Tibial nerve (tissue), 4 donors: ENCODE results near the gene DGLUCY. TPM values are rescaled to one million over a fixed set of nuclear protein-coding genes. Genes with fewer than 3 reads are reported as not detected.

Source experiments
- DNase-seq, 2 donors: peaks; one replicate each; pipeline ENCODE4 v3.0.0-alpha.2; 2019; ENCODE audit warnings: low spot score in 2 of 2
- H3K27ac ChIP-seq, 4 donors: fragments of 200-600 bp; sonication (generic) in 3 of 4; one replicate each; pipeline ENCODE4 v1.5.1; 2017 to 2019; ENCODE audit warnings: mild to moderate bottlenecking in 1 of 4
- H3K27me3 ChIP-seq, 2 donors: fragments of 200-600 bp; sonication (generic) in 1 of 2; one replicate each; pipeline versions ENCODE4 v1.5.1 to v1.6.0; 2017 to 2019
- H3K36me3 ChIP-seq, 3 donors: fragments of 200-600 bp; sonication (generic); one replicate each; pipeline ENCODE4 v1.5.1; 2018 to 2019
- H3K4me1 ChIP-seq, 4 donors: fragments of 200-600 bp; sonication (generic) in 3 of 4; one replicate each; pipeline ENCODE4 v1.5.1; 2017 to 2019
- H3K4me3 ChIP-seq, 4 donors: fragments of 200-600 bp; sonication (generic) in 3 of 4; one replicate each; pipeline ENCODE4 v1.5.1; 2017 to 2019; ENCODE audit warnings: mild to moderate bottlenecking in 1 of 4, moderate library complexity in 1 of 4
- H3K9me3 ChIP-seq, 4 donors: fragments of 200-600 bp; sonication (generic) in 3 of 4; one replicate each; pipeline ENCODE4 v1.5.1; 2017 to 2019
- EP300 ChIP-seq, 2 donors: sonication (generic); formaldehyde crosslinking; IDR thresholded peaks; one replicate each; pipeline ENCODE4 v1.6.1; 2017; ENCODE audit warnings: antibody characterized with exemption in 2 of 2, mild to moderate bottlenecking in 1 of 2
- POLR2A ChIP-seq, 2 donors: fragments of 450-650 bp; IDR thresholded peaks; one replicate each; pipeline ENCODE4 v1.6.1; 2017; ENCODE audit warnings: antibody characterized with exemption in 2 of 2, mild to moderate bottlenecking in 2 of 2, moderate library complexity in 2 of 2
- WGBS, 2 donors: methylation state at CpG; one replicate each; pipeline ENCODE4 v1.1.5; 2018; 5-methylcytosine and 5-hydroxymethylcytosine counted together
- total RNA-seq, 4 donors: library from RNA; depleted of rRNA; stranded (reverse); fragments of >200 nt; gene quantifications; one replicate each; pipeline ENCODE4 v1.1.0, GENCODE V29; 2016
- TF ChIP-seq, protein P1 (sequence below), 5 experiments: fragments of 200-600 bp in 3 of 5; fragments of 450-650 bp in 2 of 5; sonication (generic) in 3 of 5; IDR thresholded peaks; one replicate each; pipeline ENCODE4 v1.5.1; 2016 to 2019; ENCODE audit warnings: antibody characterized with exemption in 5 of 5, mild to moderate bottlenecking in 3 of 5, moderate library complexity in 2 of 5

Gene DGLUCY
- total RNA-seq, 4 donors from 2014 or later = 41.6 to 55.5 (median 46.5) TPM

DNA sequence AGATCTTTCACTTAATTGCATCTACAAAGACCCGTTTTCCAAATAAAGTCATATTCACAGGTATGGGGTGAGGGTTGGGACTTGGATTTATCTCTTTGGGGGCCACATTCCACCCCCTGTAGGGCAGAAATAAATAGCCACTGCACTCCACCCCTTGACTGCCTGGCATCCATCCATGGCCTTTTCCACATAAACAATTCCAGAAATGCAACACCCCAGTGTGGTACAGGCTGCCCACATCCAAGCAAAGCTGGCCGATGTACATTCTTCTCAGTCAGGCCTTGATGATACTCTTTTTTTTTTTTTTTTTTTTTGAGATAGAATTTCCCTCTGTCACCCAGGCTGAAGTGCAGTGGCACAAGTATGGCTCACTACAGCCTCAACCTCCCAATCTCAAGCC is 12.9 kb downstream of the DGLUCY start:
- H3K27me3 ChIP-seq = no peaks in the 10 kb centered on the region
- H3K27ac ChIP-seq = peak overlapping the region in 1 of 4 donors; percentile 61
- DNase-seq = no peak
- TF ChIP-seq, protein P1, sequence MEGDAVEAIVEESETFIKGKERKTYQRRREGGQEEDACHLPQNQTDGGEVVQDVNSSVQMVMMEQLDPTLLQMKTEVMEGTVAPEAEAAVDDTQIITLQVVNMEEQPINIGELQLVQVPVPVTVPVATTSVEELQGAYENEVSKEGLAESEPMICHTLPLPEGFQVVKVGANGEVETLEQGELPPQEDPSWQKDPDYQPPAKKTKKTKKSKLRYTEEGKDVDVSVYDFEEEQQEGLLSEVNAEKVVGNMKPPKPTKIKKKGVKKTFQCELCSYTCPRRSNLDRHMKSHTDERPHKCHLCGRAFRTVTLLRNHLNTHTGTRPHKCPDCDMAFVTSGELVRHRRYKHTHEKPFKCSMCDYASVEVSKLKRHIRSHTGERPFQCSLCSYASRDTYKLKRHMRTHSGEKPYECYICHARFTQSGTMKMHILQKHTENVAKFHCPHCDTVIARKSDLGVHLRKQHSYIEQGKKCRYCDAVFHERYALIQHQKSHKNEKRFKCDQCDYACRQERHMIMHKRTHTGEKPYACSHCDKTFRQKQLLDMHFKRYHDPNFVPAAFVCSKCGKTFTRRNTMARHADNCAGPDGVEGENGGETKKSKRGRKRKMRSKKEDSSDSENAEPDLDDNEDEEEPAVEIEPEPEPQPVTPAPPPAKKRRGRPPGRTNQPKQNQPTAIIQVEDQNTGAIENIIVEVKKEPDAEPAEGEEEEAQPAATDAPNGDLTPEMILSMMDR (IDR thresholded peaks at IDR 0.05) = no peak
- TF ChIP-seq EP300 (IDR thresholded peaks at IDR 0.05) (no peak), POLR2A (IDR thresholded peaks at IDR 0.05) (no peak)
- peaks cover 0 to 6% (median 0%) of the 10 kb centered on the region in 4 donors for H3K9me3 ChIP-seq
- WGBS, 2 donors = 71 to 72% methylated on average over 2 of the region's 2 CpGs
- H3K4me1 ChIP-seq = peaks cover 0 to 4% (median 0%) of the 10 kb centered on the region in 4 donors
- H3K36me3 ChIP-seq = peaks cover 0 to 33% (median 0%) of the 10 kb centered on the region in 3 donors
- no peak overlapping the region for H3K4me3 ChIP-seq

DNA sequence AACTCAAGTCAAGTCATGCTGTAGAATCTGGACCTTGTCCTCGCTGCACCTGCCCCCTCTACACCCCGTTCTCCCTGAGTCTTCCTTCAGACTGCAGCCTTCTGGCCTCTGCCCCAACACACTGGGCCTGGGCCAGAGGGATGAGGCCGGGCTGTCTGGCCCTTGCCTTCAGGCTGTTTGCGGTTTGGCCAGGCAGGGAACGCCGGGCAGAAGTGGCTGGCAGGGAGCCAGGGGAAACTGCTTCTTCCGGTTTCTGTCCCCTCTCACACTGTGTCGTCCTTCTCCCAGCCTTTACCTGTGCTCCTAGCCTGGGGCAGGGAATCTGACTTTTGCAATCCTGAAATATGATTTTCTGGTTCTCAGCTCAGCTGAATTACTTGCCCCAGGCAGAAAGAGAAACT is 13.5 kb downstream of the DGLUCY start:
- 78 to 82% methylated on average over 8 of the region's 8 CpGs for WGBS, 2 donors
- no peak for DNase-seq
- Histone ChIP-seq H3K4me1 (peaks cover 0 to 4% (median 0%) of the 10 kb centered on the region in 4 donors), H3K9me3 (peaks cover 0 to 6% (median 0%) of the 10 kb centered on the region in 4 donors), H3K27ac (peak overlapping the region in 1 of 4 donors; percentile 61), H3K4me3 (no peak overlapping the region), H3K27me3 (no peaks in the 10 kb centered on the region), H3K36me3 (peaks cover 0 to 39% (median 0%) of the 10 kb centered on the region in 3 donors)
- TF ChIP-seq EP300 (IDR thresholded peaks at IDR 0.05) (no peak), POLR2A (IDR thresholded peaks at IDR 0.05) (no peak)
- TF ChIP-seq, protein P1 (IDR thresholded peaks at IDR 0.05) = no peak

DNA sequence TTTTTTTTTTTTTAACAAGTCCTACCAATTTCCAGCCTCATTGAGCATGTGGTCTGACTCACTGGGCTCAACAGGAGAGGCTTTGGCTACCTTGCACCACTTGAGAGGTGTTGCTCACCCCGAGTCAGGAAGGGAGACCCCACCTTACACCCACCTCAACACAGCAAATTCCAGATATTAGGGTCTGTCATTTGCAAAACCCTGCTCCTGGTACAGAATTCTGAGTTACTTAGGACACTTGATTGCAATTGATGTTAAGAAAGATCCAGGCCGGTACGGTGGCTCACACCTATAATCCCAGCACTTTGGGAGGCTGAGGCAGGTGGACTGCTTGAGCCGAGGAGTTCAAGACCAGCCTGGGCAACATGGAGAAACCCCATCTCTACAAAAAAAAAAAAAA is 14.1 kb downstream of the DGLUCY start:
- no peak overlapping the region for H3K4me3 ChIP-seq
- no peaks in the 10 kb centered on the region for H3K27me3 ChIP-seq
- no peak for DNase-seq
- peaks cover 0 to 44% (median 0%) of the 10 kb centered on the region in 3 donors for H3K36me3 ChIP-seq
- TF ChIP-seq POLR2A (IDR thresholded peaks at IDR 0.05) (no peak), EP300 (IDR thresholded peaks at IDR 0.05) (no peak)
- TF ChIP-seq, protein P1 (IDR thresholded peaks at IDR 0.05) = no peak
- H3K27ac ChIP-seq = peak overlapping the region in 1 of 4 donors; percentile 61
- H3K9me3 ChIP-seq = peaks cover 0 to 6% (median 0%) of the 10 kb centered on the region in 4 donors
- 98 to 100% methylated on average over 4 of the region's 4 CpGs for WGBS, 2 donors
- H3K4me1 ChIP-seq = peaks cover 0 to 4% (median 0%) of the 10 kb centered on the region in 4 donors

DNA sequence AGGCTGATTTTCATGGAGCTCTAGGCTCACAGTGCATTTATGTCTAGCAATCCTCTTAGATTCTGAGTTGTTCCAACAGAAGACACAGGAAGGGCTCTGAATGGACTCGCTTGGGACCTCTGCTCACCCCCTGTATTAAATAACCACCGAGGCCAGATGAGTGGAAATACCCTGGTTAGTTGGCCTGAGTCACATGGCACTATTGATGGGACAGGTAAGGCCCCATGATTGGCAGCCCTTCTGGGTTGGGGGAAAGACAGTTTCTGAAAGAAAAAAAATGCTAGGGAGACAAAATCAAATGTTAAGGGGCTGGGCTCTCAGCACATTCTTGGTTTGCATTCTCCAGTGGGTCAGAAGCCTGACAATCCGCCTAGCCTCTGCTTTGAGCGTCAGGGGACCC is 14.8 kb downstream of the DGLUCY start:
- no peak for DNase-seq
- Histone ChIP-seq H3K4me3 (no peak overlapping the region), H3K4me1 (peaks cover 0 to 4% (median 0%) of the 10 kb centered on the region in 4 donors), H3K27ac (peak overlapping the region in 1 of 4 donors; percentile 13), H3K36me3 (peaks cover 0 to 48% (median 0%) of the 10 kb centered on the region in 3 donors), H3K9me3 (peaks cover 0 to 6% (median 0%) of the 10 kb centered on the region in 4 donors), H3K27me3 (no peaks in the 10 kb centered on the region)
- WGBS, 2 donors = 88 to 90% methylated on average over 4 of the region's 4 CpGs
- TF ChIP-seq POLR2A (IDR thresholded peaks at IDR 0.05) (no peak), EP300 (IDR thresholded peaks at IDR 0.05) (no peak)
- TF ChIP-seq, protein P1 (IDR thresholded peaks at IDR 0.05) = no peak

DNA sequence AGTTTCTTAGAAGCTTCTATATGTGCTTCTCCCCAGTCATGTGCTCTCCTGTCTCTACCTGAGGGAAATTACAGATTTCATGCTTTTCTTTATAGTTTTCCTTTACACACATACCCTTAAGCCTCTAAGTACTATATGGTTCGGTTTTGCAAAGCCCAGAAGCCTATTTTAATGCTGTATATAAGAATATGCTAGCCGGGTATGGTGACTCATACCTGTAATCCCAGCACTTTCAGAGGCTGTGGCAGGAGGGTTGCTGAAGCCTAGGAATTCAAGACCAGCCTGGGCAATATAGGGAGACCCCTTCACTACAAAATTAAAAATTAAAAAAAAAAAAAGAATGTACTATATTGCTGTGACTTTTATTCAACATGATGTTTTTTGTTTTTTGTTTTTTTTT is 15.4 kb downstream of the DGLUCY start:
- Histone ChIP-seq H3K4me3 (no peak overlapping the region), H3K4me1 (peaks cover 0 to 3% (median 0%) of the 10 kb centered on the region in 4 donors), H3K9me3 (peaks cover 0 to 6% (median 0%) of the 10 kb centered on the region in 4 donors), H3K27ac (no peak overlapping the region), H3K27me3 (no peaks in the 10 kb centered on the region), H3K36me3 (peaks cover 0 to 48% (median 0%) of the 10 kb centered on the region in 3 donors)
- DNase-seq = no peak
- 70 to 71% methylated on average over 2 of the region's 2 CpGs for WGBS, 2 donors
- TF ChIP-seq POLR2A (IDR thresholded peaks at IDR 0.05) = no peak
- no peak for TF ChIP-seq EP300 (IDR thresholded peaks at IDR 0.05)
- TF ChIP-seq, protein P1 (IDR thresholded peaks at IDR 0.05) = no peak
